ENCODE data around the gene KANTR.

KANTR gene

DNA sequence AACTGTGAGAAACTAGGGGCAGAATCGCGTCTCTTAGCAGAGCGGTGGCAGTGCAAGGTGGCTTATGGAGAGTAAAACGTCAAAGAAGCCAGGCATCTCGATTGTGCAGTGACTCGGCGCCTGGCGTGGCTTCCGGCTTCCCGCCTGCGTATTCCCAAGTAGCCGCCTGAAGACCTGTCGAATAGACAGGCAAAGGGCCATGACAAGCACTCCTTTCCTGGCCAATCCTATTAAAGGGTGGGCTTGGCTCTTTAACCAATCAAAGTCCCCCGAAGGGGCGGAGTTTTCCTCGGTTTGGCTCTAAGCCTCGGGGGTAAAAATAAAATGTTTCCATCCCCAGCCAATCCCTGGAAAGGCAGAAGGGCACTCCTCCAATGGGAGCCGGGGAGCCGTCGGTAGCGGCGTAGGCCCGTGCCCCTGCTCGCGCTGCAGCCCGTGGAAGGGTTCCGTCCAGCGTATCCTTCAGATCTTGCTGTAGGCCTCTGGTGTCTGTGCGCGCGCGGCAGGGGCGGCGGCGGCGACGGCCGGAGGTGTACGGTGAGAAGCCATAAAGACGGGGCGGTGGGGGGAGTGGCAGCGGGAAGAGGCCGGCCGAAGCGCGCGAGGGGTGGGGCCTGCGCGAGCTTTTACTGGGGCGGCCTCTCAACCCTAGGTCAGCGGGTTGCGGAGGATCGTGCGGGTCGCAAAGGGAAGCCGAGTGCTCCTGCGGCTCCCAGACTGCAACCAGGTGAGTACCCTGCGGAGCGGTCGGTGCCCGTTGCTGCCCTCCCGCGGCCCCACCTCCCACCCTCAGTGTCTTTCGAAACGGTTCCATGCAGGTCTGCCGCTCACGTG is at the start of gene KANTR:
TSS of gene KANTR (plus strand) at position 395 of the 834 bp plus-strand sequence. CDS start 30,131 bp downstream, outside the sequence.
- DNase-seq: peak; percentile 92 to 94 (median 93)

GRCh38 chrX:53044995-53045394 is 48.9 kb upstream of the KANTR start:
- DNase-seq: no peak

DNA sequence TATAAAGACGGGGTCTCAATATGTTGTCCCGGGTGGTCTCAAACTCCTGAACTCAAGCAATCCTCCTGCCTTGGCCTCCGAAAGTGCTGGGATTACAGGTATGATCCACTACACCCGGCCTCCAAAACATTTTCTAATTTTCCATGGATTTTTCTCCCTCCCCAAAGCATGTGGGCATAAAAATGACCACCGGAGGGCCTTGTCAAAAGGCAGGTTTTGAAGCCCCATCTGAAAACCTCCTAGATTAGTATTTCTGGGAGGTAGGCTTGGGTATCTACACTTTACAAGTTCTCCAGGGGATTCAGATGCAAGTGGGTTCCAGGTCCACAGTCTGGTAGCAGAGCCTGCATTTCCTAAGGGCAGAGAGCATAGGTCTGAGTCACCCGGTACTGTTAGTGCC is 46.7 kb upstream of the KANTR start:
- no peak for DNase-seq

DNA sequence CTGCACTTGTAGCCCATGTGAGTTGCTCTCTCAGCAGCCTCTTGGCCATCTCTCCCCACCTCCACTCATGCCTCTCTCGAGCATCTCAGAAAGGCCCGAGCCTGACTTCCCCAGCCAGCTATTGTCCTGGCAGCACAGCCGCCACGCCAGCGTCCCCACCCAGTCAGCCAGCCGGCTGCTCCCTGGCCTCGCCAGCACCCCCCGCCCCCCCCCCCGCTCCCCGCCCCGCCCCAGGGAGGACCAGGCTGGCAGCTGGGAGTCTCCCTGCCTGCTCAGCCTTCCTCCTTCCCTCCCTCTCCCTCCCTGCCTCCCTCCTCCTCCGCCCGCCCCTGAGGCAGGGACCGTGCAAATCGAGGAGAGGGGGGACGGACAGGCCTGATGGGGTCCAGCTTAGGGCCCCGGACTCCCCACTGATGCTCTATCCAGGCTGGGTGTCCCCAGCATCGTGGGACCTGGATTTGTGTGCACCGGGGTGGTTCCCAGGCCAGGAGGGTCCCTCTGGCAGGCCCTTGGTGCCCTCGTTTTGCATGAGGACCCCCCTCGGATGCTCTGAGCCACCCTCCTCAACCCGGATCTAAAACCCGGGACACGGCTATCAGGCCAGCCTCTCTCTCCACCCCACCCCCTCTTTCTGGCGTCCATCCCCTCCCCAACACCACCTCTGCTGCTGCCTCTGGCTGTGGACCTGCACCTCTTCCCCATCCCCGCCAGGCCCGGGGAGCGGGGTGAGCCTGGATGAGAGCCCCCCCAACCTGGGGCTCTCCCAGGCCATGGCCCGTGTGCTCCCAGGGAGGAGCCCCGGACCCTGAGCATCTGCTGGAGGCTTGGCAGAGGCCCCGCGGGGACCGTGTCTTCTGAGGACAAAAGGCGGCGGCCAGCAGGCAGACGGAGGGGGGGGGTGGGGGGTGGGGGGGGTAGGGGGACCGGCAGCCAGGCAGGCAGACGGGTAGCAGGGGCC is 45.5 kb upstream of the KANTR start, which contains the start of gene GPR173:
TSS of gene GPR173 (plus strand) at position 621 of the 958 bp plus-strand sequence. CDS start 27,833 bp downstream, outside the sequence.
- DNase-seq: peak in 2 of 3 donors; percentile 1 to 4

GRCh38 chrX:53049127-53049517 is 44.8 kb upstream of the KANTR start:
- DNase-seq: no peak

DNA sequence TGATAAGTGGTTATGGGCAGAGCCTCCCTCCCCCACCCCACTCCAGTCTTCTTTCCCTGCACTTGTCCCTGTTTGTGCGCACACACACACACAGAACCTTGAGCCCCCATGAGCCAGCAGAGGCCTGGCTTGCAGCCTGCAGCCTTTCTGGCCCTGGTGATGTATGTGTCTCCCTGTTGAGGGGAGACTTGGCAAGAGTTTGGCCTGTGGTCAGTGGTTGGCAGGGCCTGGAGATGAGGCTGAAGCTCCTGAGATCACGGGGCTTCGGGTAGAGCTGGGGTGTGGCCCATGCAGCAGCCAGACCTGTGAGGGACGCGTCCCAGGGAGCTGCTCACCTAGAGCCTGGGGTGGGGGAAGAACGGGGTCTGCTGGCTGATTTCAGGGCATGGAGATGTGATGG is 43.1 kb upstream of the KANTR start:
- DNase-seq: no peak

- no peak for DNase-seq
Measured at GRCh38 chrX:53055244-53055849, 38.6 kb upstream of the KANTR start.

GRCh38 chrX:53056292-53056691 is 37.6 kb upstream of the KANTR start:
- no peak for DNase-seq

DNA sequence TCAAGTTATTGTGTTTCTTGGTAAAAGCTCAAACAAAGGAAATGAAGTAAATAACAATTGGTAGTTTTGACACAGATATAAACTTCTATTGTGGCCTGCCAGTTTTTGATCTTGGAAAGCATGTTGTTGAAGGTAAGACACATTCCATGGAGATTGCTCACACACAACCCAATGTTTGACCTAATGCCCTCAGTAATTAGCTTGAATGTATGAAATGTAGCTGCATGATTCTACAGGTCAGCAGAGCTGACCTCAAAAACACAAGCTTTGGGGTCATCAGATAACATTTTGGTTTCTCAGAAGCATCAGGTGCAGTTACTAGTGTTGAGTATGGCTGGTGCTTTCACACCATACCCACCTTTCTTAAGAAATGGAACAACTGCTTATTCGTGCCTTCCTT is 28.8 kb upstream of the KANTR start:
- no peak for DNase-seq

- no peak for DNase-seq
Measured at GRCh38 chrX:53071064-53071463, 22.9 kb upstream of the KANTR start.

- peak; percentile 66 to 68 (median 67) for DNase-seq
Measured at GRCh38 chrX:53071604-53072417, 22.1 kb upstream of the KANTR start.

- DNase-seq: no peak
Measured at GRCh38 chrX:53072418-53073114, 21.4 kb upstream of the KANTR start.

DNA sequence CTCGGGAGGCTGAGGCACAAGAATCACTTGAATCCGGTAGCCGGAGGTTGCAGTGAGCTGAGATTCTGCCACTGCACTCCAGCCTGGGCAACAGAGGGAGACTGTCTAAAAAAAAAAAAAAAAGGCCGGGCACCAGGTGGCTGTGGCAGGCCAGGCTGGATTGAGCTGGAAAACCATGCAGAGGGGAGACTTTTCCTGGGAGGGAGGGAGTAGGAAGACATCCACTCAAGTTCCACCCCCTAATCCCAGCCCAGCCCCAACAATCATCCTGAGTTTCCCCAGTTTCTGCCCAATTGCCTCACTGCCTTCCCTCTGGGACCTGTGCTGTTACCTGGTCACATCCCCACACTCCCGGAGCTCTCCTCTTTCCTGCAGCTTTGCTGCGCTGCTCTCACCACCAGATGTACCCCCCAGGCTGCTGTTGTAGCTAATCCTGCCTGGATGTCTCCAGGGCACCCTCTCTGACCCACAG is 20.8 kb upstream of the KANTR start:
- no peak for DNase-seq

DNA sequence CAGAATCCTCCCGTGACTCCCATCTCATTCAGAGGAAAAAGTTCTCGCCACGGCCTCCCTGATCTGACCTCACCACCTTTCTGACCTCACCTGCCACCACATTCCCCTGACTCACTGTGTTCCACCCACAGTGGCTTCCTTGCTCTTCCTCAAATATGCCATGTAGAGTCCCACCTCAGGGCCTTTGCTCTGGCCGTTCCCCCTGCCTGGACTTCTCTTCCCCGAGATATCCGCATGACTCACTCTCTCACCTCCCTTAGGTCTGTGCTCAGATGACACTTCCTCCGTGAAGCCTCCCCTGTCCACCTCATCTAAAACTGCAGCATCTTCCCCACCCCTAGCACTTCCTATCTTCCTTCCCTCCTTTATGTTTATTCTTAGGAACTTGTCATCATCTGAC is 18.9 kb upstream of the KANTR start:
- no peak for DNase-seq

GRCh38 chrX:53076671-53077070 is 17.3 kb upstream of the KANTR start:
- no peak for DNase-seq

GRCh38 chrX:53077207-53078197 is 16.4 kb upstream of the KANTR start:
- DNase-seq: no peak

DNA sequence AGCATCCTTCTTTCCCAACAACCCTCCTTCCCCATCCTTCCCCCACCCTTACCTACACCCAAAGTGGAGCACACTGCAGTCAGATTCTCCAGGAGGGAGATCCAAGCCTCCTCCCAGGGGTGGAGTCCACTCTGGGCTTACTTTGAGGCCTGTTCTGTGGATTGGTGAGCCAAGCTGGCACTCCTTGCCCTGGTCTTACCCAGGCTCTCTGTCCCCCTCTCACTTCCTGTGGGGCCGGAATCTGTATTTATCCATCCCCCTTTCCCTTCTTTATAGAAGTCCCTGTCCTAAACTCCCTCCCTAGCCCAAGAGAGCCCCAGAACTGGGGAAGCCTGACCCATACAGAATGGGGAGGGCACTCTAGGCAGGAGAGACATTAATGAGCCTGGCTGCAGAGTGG is 15.0 kb upstream of the KANTR start:
- DNase-seq: no peak

DNA sequence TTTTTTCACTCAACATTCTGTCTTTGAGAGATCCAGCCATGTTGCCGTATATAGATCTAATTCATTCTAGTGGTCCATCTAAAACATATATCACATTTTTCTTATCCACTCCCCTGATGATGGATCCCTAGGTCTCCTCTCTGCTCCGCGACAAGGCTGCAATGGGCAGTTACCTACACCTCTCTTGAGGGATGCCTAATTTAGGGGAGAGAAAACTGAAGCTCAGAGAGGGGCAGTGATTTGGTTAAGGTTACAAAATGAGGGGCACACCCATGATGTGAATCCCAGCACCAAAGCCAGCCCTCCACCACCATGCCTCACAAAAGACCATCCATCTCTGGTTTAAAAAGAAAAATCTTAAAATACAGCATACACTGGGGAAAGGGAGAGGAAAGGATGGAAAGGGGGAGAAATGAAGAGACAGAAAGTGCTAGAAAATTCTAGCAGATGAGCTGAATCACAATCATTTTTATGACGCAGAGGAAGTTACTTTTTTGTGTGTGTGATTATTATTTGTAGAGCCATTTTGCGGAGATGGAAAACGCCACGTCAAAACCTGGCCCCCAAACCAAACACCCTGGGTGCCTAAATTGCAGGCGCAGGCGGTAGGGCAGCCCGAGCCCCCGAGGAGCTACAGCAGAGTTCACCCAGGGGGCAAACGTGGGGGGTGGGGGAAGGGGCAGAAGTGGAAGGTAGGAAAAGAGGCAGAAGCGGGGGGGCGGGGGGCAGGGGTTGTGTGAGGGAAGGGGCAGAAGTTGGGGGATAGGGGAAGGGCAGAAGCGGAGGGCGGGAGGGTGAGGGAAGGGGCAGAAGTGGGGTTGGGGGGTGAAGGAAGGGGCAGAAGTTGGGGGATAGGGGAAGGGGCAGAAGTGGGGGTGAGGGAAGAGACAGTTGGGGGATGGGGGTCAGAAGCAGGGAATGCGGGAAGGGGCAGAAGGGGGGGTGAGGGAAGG is 13.0 kb upstream of the KANTR start:
- DNase-seq: no peak
